Activated CD8-positive, alpha-beta memory T cell treated with anti-CD3 and anti-CD28 coated beads for 1 hour (primary cell): ENCODE results near the gene CALM3.
"Not testable (repeated sequence)": the region's sequence is repeated elsewhere in the genome, so short reads cannot be mapped to it uniquely, and the experiment has no call there.

ENCODE experiments used
- DNase-seq, 2 donors: peaks; one replicate each; pipeline ENCODE4 v3.0.0-alpha.2; 2020; ENCODE audit warnings: low read depth in 1 of 2; ENCODE audit errors: extremely low read depth in 1 of 2

CALM3 gene

DNA sequence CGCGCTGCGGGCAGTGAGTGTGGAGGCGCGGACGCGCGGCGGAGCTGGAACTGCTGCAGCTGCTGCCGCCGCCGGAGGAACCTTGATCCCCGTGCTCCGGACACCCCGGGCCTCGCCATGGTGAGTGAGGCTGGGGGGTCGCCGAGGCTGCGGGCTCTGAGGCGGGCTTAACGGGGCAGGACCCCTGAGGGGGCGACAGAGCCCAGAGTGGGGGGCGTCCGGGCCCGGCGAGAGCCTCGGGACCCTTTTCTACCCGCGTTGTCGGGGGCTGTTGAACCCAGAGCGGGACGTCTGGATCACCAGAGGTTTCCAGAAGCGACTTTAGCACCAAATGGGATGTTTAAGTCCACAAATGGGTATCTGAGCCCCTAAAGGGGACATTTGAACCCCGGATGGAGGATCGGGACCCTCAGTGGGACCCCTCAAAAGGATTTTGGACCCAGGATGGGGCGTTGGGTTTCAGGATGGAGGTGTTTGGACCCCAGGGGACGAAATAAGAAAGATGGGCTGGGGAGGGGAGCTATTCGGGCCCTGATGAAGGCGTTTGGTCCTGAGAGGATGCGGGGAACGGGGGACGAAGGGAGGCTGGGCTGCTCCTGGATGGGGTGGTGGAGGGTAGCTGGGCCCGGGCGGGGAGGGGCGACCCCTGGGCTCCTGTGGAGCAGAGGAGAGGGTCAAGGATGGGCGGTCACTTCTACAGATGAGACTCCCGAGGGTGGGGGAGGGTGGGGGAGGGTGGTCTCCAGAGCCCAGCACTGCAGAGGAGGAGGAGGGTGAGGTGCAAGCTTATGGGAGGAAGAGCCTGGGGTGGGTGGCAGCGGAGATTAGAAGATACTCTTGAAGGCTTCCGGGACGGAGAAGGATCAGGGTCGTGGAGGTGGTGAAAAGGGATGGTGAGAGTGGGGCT, at the start of gene CALM3:
CALM3 (plus strand) TSS at position 13 of the 907 bp plus-strand sequence; CDS start at position 118, 105 bp downstream.
- no peak for DNase-seq

DNA sequence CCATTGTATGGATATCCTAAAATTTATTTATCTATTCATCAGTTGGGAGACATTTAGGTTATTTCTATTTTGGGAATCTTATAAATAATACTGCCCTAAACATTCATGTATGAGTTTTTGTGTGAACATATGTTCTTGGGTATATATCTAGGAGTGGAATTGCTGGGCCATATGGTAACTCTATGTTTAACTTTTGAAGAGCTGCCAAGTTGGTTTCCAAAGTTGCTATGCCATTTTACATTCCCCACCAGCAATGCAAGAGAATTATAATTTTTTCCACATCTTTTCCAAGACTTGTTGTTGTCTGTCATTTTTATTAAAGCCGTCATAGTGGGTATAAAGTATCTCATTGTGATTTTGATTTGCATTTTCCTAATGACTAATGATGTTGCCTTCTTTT, 48.2 kb upstream of the CALM3 start:
- no peak for DNase-seq

DNA sequence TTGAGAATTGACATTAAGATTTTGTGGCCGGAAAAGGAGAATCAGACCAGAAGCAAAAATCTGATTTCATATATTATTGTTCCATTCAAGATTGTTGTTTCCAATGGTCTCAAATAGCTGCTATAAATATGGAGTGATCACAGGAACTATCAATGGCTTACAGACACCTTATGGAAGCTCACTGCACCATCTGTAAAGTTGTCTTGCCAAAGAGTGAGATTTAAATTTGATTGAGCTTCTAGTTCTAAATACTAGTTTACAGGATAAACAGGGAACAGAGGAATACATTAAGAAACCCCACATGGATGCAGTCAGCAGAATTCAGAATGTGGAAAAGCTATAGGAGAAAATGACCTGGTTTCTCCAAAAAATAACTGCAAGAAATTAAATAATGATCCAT, 47.0 kb upstream of the CALM3 start:
- no peak for DNase-seq

- DNase-seq = no peak
Measured at GRCh38 chr19:46555628-46556280, 45.4 kb upstream of the CALM3 start.

GRCh38 chr19:46556471-46556870, 44.7 kb upstream of the CALM3 start:
- DNase-seq = not testable (repeated sequence)

DNA sequence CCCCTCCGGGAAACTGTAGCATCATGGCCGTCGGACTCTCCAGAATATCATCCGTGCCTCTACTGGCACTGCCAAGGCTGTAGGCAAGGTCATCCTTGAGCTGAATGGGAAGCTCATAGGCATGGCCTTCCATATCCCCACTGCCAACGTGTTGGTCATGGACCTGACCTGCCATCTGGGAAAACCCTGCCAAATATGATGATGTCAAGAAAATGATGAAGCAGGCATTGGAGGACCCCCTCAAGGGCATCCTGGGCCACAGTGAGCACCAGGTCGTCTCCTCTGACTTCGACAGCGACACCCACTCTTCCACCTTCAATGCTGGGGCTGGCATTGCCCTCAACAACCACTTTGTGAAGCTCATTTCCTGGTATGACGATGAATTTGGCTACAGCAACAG, 41.9 kb upstream of the CALM3 start:
- no peak for DNase-seq

- DNase-seq = not testable (repeated sequence)
Measured at GRCh38 chr19:46559675-46560074, 41.5 kb upstream of the CALM3 start.

DNA sequence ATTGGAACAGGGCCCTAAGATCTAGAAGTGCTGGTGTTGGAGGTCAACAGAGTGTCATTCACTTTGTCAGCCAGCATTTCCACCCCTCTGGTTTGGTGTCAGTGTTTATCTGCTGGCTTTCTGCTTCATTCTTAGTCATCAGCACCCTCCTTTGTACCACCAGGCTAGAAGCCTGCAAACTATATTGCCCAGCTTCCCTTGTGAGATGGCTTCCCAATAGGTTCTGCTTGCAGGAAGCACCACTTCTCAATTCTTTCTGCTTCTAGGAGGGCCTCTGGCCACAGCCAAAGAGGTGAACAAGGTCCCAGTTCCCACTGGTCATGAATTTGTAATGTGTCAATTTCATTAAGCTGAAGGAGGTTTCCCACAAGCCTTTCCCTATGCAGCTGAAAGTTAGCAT, 36.4 kb upstream of the CALM3 start:
- DNase-seq = no peak

GRCh38 chr19:46571495-46571894, 29.6 kb upstream of the CALM3 start:
- no peak for DNase-seq

- no peak for DNase-seq
Measured at GRCh38 chr19:46573679-46574498, 27.2 kb upstream of the CALM3 start.

GRCh38 chr19:46574533-46574932, 26.6 kb upstream of the CALM3 start:
- no peak for DNase-seq

DNA sequence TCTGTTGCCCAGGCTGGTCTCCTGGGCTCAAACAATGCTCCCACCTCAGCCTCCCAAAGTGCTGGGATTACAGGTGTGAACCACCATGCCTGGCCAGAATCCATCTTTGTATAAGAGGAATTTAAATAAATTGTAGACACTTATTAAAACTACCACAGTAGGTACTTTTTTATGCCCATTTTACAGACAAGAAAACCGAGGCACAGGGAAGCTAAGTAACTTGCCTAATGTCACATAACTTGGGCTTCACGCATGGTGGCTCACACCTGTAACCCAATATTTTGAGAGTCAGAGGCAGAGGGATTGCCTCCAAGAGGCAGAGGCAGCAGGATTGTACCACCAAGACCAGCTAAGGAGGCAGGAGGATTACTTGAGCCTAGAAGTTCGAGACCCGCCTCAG, 22.7 kb upstream of the CALM3 start:
- DNase-seq = no peak

- no peak for DNase-seq
Measured at GRCh38 chr19:46579361-46579879, 21.7 kb upstream of the CALM3 start.

DNA sequence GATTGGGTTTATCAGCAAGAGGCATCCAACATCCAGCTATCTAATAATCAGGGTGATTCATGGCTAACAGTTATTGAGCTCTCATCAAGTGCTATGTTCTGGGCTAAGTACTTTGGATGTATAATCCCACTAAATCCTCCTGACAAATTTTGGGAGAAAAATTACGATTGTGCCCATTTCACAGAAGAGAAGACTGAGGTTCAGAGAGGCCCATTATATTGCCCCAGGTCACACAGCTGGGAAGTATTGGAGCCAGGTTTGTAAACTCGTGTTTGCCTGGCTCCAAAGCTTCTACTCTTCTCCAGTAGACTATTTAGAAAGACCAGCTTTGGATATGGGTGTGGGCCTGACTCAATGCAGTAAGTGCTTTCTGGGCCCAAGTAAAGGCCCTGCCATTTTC, 20.9 kb upstream of the CALM3 start:
- no peak for DNase-seq

DNA sequence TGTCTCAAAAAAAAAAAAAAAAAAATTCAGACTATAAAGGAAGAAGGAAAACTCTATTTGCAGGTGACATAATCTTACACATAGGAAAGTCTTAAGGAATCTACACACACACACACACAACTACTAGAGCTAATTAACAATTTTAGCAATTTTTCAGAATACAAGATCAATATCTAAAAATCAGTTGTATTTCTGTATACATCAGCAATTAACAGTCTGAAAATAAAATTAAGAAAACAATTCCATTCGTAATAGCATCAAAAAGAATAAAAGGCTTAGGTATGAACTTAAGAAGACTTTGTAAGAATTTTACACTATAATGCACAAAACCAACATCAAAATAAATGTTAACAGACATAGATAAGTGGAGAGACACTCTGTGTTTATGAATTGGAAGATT, 15.6 kb upstream of the CALM3 start:
- no peak for DNase-seq

DNA sequence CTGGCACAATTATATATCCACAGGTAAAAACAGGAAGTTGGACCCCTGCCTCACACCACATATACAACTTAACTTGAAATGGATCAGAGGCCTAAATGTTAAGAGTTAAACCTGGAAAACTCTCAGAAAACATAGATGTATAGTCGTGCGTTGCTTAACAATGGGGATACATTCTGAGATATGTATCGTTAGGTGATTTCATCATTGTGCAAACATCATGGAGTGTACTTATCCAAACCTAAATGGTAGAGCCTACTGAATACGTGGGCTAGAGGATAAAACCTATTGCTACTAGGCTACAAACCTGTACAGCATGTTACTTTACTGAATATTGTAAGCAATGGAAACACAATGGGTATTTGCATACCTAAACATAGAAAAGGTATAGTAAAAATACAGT, 14.8 kb upstream of the CALM3 start:
- DNase-seq = no peak

- no peak for DNase-seq
Measured at GRCh38 chr19:46587861-46588260, 13.3 kb upstream of the CALM3 start.

- DNase-seq = no peak
Measured at GRCh38 chr19:46591254-46591653, 9.9 kb upstream of the CALM3 start.

GRCh38 chr19:46591870-46592269, 9.3 kb upstream of the CALM3 start:
- no peak for DNase-seq

- no peak for DNase-seq
Measured at GRCh38 chr19:46596008-46596407, 5.1 kb upstream of the CALM3 start.

- DNase-seq = no peak
Measured at GRCh38 chr19:46598372-46598917, 2.7 kb upstream of the CALM3 start.
